Smooth muscle cell (in vitro differentiated cells): Measurements from ENCODE around the gene KLHDC8A. TPM values are rescaled to one million over a fixed set of nuclear protein-coding genes. Genes with fewer than 3 reads are reported as not detected.

ENCODE experiments used
- DNase-seq: peaks from one replicate; lab custom pipeline; 2025; ENCODE audit not compliant: unreplicated experiment; lab: John Stamatoyannopoulos, UW
- H2AFZ ChIP-seq: fragments of 200-600 bp; sonication (generic); 2 replicates; pipeline ENCODE4 v1.6.0; 2016; ENCODE audit warnings: antibody characterized with exemption, low read depth, mild to moderate bottlenecking
- H3F3A ChIP-seq: fragments of 200-600 bp; sonication (generic); 2 replicates; pipeline ENCODE4 v1.6.0; 2017; ENCODE audit warnings: antibody characterized with exemption, low read depth
- H3K27ac ChIP-seq: fragments of 200-600 bp; sonication (generic); 2 replicates; pipeline ENCODE4 v1.5.1; 2016; ENCODE audit warnings: low read depth, mild to moderate bottlenecking
- H3K27me3 ChIP-seq: fragments of 200-600 bp; sonication (generic); 2 replicates; pipeline ENCODE4 v1.6.1; 2016; ENCODE audit warnings: low read depth, mild to moderate bottlenecking
- H3K36me3 ChIP-seq: fragments of 200-600 bp; sonication (generic); 2 replicates; pipeline ENCODE4 v1.5.1; 2016; ENCODE audit warnings: low read depth
- H3K4me1 ChIP-seq: fragments of 200-600 bp; sonication (generic); 2 replicates; pipeline ENCODE4 v1.5.1; 2016; ENCODE audit warnings: low read depth
- H3K4me2 ChIP-seq: fragments of 200-600 bp; sonication (generic); 2 replicates; pipeline ENCODE4 v1.6.0; 2016; ENCODE audit warnings: mild to moderate bottlenecking
- H3K4me3 ChIP-seq: fragments of 200-600 bp; sonication (generic); 2 replicates; pipeline ENCODE4 v1.5.1; 2016; ENCODE audit warnings: mild to moderate bottlenecking
- H3K79me2 ChIP-seq: fragments of 200-600 bp; sonication (generic); 2 replicates; pipeline ENCODE4 v1.6.0; 2016; ENCODE audit warnings: low read depth, mild to moderate bottlenecking
- H3K9ac ChIP-seq: fragments of 200-600 bp; sonication (generic); 2 replicates; pipeline ENCODE4 v1.6.0; 2016; ENCODE audit warnings: low read depth
- H3K9me3 ChIP-seq: fragments of 200-600 bp; sonication (generic); replicated peaks from 2 replicates; pipeline ENCODE4 v1.5.1; 2016; ENCODE audit warnings: low read depth
- H4K20me1 ChIP-seq: fragments of 200-600 bp; sonication (generic); 2 replicates; pipeline ENCODE4 v1.6.0; 2016; ENCODE audit warnings: low read depth
- WGBS: methylation state at CpG from one replicate; pipeline ENCODE4 v1.1.7; 2016; ENCODE audit warnings: low lambda C conversion rate; 5-methylcytosine and 5-hydroxymethylcytosine counted together
- polyA plus RNA-seq: library from polyadenylated mRNA; unstranded; fragments of >200 nt; fragmentation: Nextera tagmentation; extraction: Ambion mirVana; gene quantifications from 2 replicates; pipeline ENCODE4 v1.2.1, GENCODE V29; 2016
- total RNA-seq: library from RNA; depleted of rRNA; stranded (reverse); fragments of >200 nt; gene quantifications from 2 replicates; pipeline ENCODE4 v1.2.3, GENCODE V29; 2014
- TF ChIP-seq, protein P1 (sequence below): fragments of 200-600 bp; sonication (generic); IDR thresholded peaks from 2 replicates; pipeline ENCODE4 v1.5.1; 2017; ENCODE audit warnings: borderline replicate concordance, mild to moderate bottlenecking, antibody characterized with exemption; ENCODE audit not compliant: insufficient read depth, poor library complexity, severe bottlenecking

KLHDC8A gene
- total and polyA plus RNA-seq, 2 experiments from 2014 or later, result 0.33 TPM; not detected in 1

DNA sequence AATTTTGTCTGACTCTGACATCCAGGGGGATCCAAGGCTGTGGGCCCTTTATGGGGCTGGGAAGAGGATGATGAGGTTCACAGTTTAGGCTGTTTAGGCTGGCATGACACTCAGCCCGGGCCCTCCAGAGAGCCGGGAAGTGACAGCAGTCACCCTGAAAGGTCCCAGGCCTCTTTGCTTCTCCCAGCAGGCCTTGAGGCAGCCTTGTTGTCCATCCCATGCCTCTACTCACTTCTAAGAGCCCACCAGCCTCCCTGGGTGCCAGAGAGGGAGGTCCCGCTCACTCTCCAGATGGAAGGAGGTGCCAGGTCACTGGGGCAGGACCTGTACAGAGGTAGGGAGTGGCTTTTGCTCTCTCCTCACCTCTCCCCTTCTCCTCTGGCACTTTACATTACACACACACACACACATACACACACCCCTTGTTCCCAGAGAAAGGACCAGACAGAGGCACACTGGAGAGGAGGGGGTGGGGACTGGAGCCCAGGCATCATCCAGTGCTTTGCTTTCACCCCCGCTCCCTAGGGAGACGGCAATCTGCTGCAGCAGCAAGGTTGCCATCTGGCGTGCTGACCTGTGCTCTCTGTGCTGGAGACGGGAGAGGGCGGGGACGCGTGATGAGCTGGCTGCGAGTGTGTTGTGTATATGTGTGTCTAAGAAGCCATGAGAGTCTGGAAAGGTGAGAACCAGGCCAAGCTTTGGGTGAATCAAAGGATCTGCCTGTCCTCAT, 4.6 kb downstream of the KLHDC8A start:
- Histone ChIP-seq H3K27me3 (no peaks in the 10 kb centered on the region), H3K27ac (no peak overlapping the region), H3F3A (no peaks in the 10 kb centered on the region), H3K4me1 (peaks cover 42% of the 10 kb centered on the region), H4K20me1 (no peaks in the 10 kb centered on the region), H3K79me2 (no peaks in the 10 kb centered on the region), H3K4me3 (no peak overlapping the region), H3K36me3 (no peaks in the 10 kb centered on the region), H3K9ac (no peak overlapping the region), H3K4me2 (no peak overlapping the region), H2AFZ (no peak overlapping the region), H3K9me3 (no peaks in the 10 kb centered on the region)
- TF ChIP-seq, protein P1, sequence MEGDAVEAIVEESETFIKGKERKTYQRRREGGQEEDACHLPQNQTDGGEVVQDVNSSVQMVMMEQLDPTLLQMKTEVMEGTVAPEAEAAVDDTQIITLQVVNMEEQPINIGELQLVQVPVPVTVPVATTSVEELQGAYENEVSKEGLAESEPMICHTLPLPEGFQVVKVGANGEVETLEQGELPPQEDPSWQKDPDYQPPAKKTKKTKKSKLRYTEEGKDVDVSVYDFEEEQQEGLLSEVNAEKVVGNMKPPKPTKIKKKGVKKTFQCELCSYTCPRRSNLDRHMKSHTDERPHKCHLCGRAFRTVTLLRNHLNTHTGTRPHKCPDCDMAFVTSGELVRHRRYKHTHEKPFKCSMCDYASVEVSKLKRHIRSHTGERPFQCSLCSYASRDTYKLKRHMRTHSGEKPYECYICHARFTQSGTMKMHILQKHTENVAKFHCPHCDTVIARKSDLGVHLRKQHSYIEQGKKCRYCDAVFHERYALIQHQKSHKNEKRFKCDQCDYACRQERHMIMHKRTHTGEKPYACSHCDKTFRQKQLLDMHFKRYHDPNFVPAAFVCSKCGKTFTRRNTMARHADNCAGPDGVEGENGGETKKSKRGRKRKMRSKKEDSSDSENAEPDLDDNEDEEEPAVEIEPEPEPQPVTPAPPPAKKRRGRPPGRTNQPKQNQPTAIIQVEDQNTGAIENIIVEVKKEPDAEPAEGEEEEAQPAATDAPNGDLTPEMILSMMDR, result no peak
- no peak for DNase-seq
- WGBS, result 71% methylated on average over 11 of the region's 11 CpGs

DNA sequence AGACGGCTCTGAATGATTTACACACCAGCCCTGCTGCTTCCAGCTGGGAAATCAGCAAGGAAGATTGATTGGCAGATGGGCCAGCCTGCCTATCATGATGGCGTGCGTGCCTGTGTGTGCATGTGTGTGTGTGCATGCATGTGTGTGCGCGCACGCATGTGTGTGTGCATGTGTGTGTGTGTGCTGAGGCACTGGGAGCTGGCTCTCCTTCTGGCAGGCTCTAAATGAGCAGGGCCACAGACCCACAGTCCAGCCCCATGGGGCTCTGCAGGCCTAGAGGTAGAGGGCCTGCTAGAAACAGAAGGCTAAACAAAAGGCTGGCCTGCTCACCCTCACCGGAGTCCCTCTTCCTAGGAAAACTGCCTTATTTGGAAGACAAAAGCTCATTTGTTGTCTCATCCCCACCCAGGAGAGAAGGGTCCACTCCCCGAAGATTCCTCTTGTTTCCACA, 6.0 kb downstream of the KLHDC8A start:
- H3K9me3 ChIP-seq, result no peaks in the 10 kb centered on the region
- H3K27me3 ChIP-seq, result peaks cover 5% of the 10 kb centered on the region
- no peaks in the 10 kb centered on the region for H3K36me3 ChIP-seq
- 69% methylated on average over 8 of the region's 8 CpGs for WGBS
- no peak overlapping the region for H3K4me3 ChIP-seq
- no peak for DNase-seq
- no peak overlapping the region for H3K4me2 ChIP-seq
- H4K20me1 ChIP-seq, result no peaks in the 10 kb centered on the region
- TF ChIP-seq, protein P1, result no peak
- H3F3A ChIP-seq, result no peaks in the 10 kb centered on the region
- no peak overlapping the region for H3K27ac ChIP-seq
- no peaks in the 10 kb centered on the region for H3K79me2 ChIP-seq
- peaks cover 31% of the 10 kb centered on the region for H3K4me1 ChIP-seq
- H3K9ac ChIP-seq, result no peak overlapping the region
- H2AFZ ChIP-seq, result no peak overlapping the region

DNA sequence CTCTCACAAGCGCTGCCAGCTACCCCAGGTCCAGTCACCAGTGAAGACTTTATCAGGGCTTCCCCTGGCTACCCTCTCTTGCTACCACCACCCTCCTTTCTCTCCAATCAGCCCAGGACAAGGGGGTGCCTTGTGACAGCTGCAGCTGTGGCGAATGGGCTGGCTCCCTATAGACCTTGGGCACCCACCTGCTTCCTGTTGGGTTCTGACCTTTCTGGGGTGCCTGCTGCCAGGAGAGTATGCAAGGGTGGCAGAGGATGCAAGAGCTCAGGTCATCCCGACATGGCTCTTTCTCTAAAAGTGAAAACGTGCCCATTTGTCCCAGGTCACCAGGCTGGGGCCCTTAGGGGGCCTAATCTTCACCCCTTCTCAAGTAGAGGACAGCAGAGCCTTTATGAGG, 6.6 kb downstream of the KLHDC8A start:
- no peak overlapping the region for H3K9ac ChIP-seq
- no peaks in the 10 kb centered on the region for H3K36me3 ChIP-seq
- no peak overlapping the region for H3K4me2 ChIP-seq
- no peak overlapping the region for H2AFZ ChIP-seq
- H3K9me3 ChIP-seq, result no peaks in the 10 kb centered on the region
- no peaks in the 10 kb centered on the region for H3K79me2 ChIP-seq
- H3K4me1 ChIP-seq, result peaks cover 31% of the 10 kb centered on the region
- 85% methylated on average over 4 of the region's 4 CpGs for WGBS
- TF ChIP-seq, protein P1, result no peak
- no peak for DNase-seq
- no peak overlapping the region for H3K4me3 ChIP-seq
- H4K20me1 ChIP-seq, result no peaks in the 10 kb centered on the region
- H3F3A ChIP-seq, result no peaks in the 10 kb centered on the region
- H3K27me3 ChIP-seq, result peaks cover 8% of the 10 kb centered on the region
- no peak overlapping the region for H3K27ac ChIP-seq
